HG03439 (cell line): ENCODE results near the gene RFX2.
"Not testable (repeated sequence)": the region's sequence is repeated elsewhere in the genome, so short reads cannot be mapped to it uniquely, and the experiment has no call there.

Source experiments
- ATAC-seq: cut with Tn5 transposase; IDR thresholded peaks from one replicate; pipeline ENCODE4 v1.9.1; 2021; ENCODE audit warnings: mild to moderate bottlenecking, moderate library complexity; ENCODE audit not compliant: unreplicated experiment

Gene RFX2

DNA sequence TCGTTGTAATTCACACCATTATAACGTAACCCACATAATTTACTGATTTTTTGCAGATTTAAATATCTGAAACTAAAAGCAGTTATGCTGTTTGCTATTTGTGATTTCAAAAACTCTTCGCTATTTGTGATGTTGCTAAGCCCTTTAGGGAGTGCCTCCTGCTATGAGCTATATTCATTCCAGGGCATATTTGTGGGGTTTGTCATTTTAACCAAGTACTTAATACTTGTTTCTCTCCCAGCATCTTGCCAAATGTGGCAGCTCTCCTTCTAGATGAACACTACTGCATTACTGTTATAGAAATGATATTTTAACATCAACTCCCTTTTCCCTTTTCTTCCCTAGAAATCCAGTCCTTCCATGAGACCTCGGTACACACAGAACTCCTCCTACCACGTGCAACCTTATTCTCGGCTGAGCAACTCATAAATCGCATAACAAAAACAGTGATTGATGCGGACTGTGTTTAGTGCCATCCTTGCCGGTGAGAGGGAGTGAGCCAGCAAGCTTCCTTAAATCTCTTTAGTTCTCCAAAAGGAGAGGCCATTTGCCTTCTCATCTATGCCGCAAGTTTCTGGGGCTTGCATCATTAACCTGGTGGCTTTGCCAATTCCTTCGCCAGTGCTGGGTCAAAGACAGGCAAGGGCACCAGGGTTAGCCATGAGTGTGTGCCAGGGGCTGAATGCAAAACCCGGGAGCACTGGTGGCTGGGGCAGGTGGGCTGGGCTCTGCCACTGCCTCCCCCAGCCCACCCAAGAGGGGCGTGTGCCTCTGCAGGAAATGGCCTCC, 33.4 kb downstream of the RFX2 start:
- no peak for ATAC-seq

DNA sequence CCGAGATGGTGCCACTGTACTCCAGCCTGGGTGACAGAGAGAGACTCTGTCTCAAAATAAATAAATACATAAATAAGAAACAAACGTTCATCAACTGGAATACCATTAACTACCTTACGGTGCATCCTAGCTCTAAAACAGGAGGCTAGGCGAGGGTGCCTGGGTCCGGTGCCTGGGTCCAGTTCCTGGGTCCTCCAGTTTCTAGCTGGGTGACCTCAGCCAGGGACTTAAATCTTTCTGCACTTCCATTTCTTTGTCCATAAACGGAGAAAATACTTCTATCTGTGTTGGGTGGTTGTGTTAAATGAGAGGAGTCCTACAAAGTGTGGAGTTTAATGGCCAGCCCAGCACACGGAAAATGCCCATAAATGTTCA, 34.0 kb downstream of the RFX2 start:
- ATAC-seq: no peak

DNA sequence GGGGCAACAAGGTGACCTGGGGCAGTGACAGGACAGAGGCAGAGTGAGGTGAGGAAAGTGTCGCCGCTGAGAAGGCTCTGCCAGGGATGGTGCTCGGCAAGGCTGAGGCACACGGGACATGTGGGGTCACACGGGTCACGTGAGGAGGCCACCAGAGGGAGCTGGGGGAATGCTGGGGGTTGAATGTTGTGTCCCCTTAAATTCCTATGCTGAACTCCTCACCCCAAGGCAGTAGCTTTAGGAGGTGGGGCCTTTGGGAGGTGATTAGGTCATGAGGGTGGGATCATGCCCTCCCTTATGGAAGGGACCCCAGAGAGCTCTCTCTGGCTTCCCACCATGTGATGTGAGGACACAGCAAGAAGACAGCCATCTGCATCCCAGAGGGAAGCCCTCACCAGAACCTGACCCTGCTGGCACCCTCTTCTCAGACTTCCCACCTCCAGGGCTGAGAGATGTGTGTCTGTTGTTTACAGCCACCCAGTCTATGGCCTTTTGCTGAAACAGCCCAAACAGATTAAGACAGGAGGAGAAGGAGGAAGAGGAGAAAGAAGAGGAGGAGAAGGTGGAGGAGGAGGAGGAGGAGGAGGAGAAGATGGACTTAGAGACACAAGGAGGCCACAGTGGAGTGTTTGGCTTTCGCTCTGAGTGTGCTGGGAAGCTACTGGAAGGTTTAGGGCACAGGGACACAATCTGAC, 35.4 kb downstream of the RFX2 start:
- ATAC-seq: no peak

DNA sequence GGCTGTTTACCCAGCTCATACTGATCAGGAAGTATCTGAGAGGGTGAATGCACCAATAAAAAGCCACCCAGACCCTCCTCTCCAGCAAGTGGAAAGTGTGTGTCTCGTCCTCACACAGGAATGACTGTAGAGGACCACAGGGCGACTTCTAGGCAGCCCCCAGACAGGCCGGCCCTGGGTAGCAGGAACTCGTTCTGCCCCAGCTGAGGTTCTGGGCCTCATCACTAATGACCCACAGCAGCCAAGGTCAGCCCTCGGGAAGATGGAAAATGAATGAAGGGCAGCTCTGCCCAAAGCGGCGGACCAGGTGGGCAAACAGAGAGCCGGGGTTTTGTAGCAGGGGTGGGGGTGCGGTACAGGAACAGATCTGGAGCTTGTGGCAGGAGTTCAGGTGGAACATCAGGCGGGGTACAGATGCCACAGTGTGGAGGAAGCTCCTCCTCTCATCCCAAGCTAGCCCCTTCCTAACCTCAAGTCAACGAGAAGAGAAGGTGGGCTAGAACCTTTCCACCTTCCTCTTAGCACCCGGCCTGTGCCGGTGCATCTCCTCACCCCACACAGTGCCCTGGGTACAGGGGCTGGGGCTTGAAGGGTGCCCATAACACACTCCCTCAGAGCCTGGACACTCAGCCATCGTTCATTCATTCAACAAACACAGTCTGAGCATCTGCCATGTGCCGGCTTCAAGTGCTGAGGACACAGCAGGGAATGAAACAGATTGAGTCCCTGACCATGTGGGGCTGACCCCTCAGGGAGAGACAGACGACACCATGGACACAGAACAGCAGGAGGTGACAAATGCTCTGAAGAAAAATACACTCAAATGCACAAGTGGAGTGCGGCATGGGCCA, 36.2 kb downstream of the RFX2 start:
- ATAC-seq: no peak

DNA sequence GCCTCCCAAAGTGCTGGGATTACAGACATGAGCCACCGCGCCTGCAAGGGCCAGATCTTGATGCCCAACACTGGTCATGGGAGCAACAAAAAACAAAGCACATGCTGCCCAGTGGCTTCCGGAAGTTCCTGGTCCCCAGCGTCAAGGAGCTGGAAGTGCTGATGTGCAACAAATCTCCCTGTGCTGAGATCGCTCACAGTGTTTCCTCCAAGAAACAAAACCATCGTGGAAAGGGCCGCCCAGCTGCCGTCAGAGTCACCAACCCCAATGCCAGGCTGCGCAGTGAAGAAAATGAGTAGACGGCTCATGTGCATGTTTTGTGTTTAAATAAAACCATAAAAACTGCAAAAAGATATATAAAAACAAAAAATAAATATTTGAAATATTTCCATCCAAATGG, 37.1 kb downstream of the RFX2 start:
- not testable (repeated sequence) for ATAC-seq

DNA sequence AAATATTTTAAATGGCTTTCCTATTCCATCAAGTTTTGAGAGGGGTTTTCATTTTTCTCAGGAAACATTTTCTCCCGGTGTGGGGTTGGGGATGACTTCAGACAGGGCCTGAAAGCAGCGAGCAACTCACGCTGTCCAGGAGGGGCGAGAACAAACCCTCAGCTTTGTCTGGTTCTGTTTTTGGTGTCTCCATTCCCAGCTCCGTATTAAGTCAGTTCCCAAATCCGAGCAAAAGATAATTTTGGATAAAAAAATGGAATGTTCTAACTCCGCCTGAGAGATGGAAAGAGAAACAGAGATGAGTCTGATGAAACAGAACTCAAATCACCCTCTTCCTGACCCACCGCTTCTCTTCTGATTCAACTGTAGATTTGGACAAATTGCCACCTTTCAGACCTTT, 38.4 kb downstream of the RFX2 start:
- no peak for ATAC-seq

DNA sequence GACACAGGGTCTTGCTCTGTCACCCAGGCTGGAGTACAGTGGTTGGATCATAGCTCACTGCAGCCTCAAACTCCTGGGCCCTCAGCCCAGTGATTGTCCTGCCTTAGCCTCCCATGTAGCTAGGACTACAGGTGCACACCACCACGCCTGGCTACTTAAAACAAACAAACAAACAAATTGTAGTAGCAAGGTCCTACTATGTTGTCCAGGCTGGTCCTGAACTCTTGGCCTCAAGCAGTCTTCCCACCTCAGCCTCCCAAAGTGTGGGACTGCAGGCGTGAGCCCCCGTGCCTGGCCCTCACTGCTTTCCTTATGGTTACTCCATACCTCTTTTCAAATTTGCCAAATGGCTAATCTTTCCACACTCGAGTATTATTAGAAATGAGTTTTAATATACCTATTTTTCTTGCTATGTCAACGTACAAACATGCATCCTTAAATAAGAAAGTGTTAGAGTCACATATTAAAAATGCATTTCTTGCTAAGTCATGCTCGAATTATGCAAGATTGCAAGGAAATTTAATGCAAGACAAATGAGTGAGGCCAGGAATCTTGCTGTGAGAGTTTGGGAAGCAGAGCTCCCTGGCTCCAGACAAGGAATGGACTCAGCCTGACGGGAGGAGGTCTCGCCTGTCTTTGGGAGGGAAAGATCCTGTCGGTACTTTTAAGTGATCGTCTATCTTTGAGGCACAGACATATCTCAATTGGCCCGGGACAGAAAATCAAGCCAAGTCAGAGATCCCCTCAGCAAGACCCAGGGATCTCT, 39.4 kb downstream of the RFX2 start:
- no peak for ATAC-seq

DNA sequence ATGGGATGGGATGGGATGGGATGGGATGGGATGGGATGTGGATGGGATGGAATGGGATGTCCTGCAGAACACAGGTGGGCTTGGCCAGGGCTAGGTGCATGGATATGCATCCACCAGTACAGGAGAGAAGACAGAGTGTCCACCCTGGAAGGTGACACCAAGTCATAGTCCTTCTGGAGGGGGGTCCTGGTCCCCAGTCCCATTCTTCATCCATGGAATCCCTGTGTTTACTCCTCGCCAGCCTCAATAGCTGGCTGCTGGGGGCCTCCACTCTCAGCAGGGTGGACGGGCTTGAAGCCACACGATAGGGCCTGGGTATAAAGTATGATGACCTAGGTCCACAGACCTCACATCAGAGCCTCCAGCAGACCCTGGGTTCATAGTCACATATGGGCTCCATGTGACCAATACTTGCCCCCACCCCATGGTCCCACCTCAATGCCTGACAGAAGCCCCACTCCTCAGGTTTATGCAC, 40.1 kb downstream of the RFX2 start:
- ATAC-seq: no peak

DNA sequence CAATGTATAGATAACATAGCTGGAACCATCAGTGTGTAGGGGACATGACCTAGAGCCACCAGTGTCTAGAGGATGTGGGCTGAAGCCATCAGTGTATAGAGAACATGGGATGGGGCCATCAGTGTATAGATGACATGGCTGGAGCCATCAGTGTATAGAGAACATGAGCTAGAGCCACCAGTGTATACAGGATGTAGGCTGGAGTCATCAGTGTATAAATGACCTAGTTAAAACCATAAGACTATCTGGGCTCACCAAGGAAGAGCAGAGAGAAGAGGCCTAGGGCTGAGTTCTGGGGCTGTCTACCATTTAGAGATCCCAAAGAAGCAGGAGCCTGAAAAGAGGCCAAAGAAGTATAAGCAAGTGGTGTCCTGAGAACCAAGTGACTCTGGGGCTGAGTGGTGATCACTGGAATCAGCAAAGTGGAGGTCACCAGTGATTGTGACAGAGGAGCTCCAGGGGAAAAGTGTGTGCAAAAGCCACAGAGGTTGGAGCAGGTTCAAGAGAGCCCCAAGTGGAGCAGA, 41.0 kb downstream of the RFX2 start:
- ATAC-seq: no peak

DNA sequence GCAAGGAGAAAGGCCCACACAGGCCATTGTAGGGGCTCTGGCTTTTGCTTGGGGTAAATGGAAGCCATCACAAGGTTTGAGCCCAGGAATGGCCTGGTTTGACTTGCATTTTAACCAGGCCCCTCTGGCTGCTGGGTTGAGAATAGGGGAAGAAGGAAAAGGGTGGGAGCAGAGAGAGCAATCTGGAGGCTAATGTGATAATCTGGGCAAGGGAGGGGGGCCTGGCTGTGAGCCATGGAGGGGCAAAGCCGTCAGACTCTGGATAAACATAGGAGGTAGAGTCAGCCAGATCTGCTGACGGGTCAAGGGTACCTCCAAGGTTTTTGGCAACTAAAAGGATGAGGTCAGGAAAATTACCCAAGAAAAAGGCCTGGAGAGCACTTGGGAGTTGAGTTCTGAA, 41.6 kb downstream of the RFX2 start:
- no peak for ATAC-seq

DNA sequence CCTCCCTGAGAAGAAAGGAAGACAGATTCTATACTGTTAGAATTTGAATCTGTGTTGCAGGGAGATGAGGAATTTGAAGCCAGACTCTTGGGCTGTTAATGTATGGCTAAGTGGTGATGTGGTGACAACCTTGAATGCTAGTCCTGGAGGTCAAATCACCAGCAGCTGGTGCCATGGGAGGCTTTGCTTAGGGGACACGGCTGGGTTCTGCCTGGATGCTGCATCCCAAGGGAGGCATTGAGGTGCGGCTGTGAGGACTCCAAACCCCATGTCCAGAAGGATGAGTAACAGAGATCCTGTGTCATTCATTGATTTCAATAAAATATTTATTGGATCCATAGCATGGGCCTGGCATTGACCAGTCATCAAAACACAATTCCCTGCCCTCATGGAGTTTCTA, 42.3 kb downstream of the RFX2 start:
- no peak for ATAC-seq

DNA sequence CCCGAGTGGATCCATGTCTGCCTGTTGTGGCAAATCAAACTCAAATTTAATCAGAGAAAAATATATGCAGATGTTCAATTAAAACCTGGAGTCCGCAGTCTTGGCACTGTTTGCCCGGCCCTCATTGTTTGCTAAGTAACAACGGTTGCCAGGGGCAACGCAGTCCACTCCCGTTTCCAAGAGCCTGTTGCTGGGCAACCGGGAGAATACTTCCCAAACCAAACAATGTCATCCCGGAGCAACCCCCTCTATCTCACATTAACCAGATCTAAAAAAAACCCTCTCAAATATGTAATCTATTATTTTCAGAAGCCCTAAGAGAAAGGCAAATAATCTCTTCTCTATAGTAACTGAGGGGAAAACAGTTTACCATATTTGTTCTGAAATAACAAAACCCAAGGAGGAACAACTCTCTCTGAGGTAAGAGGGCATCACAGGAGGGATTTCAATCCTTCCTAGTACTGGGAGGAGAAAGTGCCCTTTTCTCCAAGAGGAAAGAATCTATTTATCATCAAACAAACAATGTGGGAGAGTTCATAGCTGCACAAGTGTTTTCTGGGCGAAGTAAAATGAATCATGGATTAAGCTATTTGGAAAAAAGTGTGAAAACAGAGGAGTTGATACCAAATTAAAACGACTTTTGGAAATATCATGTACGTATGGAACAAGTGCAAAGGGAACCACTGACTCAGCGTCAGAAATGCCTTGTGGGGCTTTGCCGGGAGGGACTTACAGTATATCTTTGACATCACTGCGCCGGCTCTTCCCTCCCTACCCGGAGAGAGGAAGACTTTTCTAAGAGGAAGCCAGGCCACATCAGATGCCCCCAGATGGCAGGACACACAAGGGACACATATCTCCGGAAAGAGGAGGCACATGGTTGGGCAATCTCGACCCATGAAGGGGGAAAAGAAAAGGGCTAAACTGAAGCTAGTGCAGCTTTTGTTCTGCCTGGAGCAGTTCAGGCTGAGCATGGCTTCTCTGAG, 43.3 kb downstream of the RFX2 start:
- ATAC-seq: no peak

DNA sequence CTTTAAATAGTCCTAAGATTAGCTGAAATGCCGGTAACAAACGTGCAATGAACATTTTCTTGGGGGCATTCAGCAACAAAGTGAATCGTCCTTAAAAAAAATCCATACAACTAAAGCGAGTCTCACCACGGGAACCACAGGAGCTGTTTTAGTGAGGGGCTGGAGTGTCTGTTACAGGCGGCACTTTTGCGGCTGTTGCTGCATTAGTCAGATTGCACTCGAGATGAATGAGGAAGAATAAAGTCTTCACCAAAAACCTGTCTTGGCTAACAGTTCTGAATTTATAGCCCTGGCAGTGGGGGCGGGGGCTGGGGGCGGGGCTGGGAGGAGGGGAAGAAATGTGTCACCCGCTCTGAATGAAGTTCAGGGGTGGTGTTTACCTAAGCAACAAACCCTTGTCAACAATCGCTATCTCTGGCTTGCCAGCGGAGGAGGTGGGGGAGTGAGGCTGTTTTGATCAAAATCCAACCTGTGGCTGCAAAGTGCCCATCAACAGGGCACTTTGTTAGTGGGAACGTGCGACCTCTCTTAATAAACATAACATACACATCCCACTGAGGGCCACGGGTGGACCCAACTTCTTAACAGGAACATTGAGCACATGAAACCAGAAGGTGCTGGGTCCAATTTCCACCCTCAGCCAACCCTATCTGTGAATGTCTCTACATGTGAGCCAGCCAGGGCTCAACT, 44.5 kb downstream of the RFX2 start:
- no peak for ATAC-seq

DNA sequence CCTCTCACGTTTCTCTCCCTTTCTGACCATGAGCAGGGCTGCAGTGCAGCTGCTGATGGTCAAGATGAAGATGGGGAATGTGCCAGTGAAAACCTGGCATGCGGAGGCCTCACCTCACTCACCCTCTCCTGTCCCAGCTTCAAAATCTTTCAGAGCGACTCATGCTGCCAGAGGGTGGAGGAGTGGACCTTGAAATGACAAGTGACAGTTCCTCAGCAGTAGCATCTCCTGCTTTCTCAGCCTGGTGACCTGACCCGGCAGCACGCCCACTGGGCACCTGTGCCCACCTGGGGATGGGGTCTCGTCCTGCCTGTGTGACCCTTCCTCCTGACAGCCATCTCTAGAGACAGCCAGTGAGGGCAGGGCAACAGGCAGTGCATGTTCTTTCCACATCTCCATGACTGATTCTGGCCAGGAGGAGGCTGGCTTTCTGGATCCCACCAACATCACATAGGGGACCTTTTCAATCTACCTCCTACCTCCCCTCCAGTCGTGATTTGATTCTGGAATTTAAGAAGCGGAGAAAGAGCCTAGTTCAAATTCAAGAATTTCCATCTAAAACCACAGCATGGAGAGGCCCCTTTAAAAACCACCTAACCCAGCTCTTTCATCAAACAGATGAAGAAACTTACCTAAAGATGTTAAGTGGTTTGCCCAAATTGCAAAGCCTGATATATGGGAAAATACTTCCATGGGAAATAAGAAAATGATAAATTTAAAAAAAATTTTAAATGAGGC, 45.8 kb downstream of the RFX2 start:
- ATAC-seq: no peak

DNA sequence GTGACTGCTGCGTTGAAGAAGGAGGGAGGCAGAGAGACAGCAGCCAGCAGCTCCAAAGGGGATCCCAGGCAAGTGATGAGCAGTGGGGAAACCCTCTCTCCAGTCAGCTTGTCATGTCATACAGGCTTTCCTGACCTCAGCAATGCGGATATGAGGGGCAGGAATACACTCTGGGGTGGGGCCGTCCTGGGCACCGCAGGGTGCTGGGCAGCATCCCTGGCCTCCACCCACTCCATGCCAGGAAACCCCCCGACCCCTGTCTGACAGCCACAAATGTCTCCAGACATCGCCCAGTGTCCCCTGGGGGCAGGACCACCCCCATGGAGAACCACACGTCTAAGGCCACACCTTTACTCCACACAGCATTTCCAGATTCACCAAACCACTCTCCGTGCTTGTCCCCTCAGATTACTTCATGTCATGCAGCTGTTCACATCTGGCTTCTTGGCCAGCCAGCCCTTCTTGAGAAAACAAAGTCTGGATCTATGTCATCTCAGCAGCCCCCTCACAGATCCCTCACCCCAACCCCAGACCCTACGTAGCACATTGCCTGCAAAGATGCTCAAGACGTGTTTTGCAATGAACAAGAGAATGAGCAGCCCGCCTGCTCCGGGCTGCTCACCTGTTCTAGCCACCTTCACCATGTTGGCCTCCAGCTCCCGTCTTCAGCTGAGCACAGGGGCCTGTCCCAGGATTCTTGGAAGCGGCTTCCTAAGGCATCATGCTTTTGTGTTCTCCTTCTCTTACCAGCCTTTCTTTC, 46.5 kb downstream of the RFX2 start:
- no peak for ATAC-seq

DNA sequence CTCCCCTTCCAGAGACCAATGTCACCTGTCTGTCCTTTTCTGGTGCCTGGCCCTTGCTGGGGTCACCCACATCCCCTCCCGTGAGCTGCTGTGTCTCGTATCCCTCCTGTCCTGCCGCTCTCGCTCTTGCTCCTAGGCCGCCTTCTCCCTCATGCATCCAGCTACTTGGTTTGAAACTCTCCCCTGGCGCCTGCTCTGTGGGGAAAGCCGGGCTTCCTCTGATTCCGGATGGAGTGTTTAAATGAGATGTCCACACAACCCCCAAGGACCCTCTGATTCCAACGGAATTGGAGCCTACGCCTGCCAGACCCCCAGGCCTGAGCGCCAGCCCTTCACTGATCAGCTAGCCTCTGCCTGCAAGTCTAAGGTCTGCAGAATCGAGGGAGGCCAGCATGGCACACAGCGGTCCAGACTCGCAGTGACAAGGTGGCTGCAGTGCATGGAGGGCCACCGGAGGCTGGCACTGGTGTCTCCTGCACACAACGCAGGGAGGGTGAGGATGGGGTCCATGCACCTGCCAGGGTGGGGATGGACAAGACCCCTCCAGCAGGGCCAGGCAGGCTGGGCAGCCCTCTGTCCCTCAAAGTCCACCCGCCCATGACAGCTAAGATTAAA, 47.2 kb downstream of the RFX2 start:
- ATAC-seq: no peak

DNA sequence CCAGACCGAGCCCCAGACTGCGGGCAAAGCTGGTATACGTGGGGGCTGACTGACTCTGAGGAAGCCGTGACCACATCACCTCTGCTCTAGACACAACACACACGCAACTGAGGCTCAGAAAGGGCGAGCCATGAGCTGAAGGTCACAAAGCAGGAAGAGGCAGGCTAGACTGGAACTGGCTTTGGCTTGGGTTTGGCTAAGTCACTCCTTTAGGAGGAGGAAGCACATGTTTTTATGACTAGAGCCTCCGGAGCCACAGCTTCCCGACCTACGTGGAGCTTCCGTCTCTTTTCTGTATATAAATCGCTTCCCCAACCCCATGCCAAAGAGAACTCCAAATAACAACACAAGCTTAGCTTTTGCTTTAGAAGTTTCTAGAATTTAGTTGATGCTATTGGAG, 48.0 kb downstream of the RFX2 start:
- ATAC-seq: no peak
